HEK293T (cell line): ENCODE data around the gene MZB1.
A peak's percentile ranks its signal among the peaks of the same experiment; 100 is the strongest.

Experiments
- CTCF ChIA-PET: fragments of 350-600 bp; formaldehyde crosslinking; extraction: SDS; loops from one replicate; lab custom pipeline; 2021; ENCODE audit warnings: antibody characterized with exemption, inconsistent platforms; lab: Yijun Ruan, JAX
- POLR2A ChIA-PET: fragments of 350-600 bp; formaldehyde crosslinking; extraction: SDS; loops from one replicate; lab custom pipeline; 2020; ENCODE audit warnings: antibody characterized with exemption, inconsistent platforms; lab: Yijun Ruan, JAX
- DNase-seq: peaks from one replicate; pipeline ENCODE4 v3.0.0; 2012; ENCODE audit warnings: mixed read lengths; ENCODE audit errors: extremely low spot score
- ARNT ChIP-seq: fragments of 450-650 bp; IDR thresholded peaks from 2 replicates; pipeline ENCODE4 v1.6.1; 2017; ENCODE audit warnings: mild to moderate bottlenecking
- BHLHE40 ChIP-seq: fragments of 450-650 bp; IDR thresholded peaks from 2 replicates; pipeline ENCODE4 v1.6.1; 2016; ENCODE audit warnings: mild to moderate bottlenecking, moderate library complexity, borderline replicate concordance
- CTBP1 ChIP-seq: fragments of 450-650 bp; IDR thresholded peaks from 2 replicates; pipeline ENCODE4 v1.6.1; 2016; ENCODE audit warnings: borderline replicate concordance
- ELF4 ChIP-seq: fragments of 450-650 bp; IDR thresholded peaks from 2 replicates; pipeline ENCODE4 v1.6.1; 2017; ENCODE audit warnings: antibody characterized with exemption
- FOXA1 ChIP-seq: fragments of 450-650 bp; IDR thresholded peaks from 2 replicates; pipeline ENCODE4 v1.6.1; 2016; ENCODE audit warnings: mild to moderate bottlenecking
- FOXK2 ChIP-seq: fragments of 450-650 bp; IDR thresholded peaks from 2 replicates; pipeline ENCODE4 v1.6.1; 2016; ENCODE audit warnings: mild to moderate bottlenecking
- FOXM1 ChIP-seq: fragments of 450-650 bp; IDR thresholded peaks from 2 replicates; pipeline ENCODE4 v1.6.1; 2017; ENCODE audit warnings: mild to moderate bottlenecking, borderline replicate concordance
- HDGF ChIP-seq: fragments of 450-650 bp; IDR thresholded peaks from 2 replicates; pipeline ENCODE4 v1.6.1; 2017; ENCODE audit warnings: antibody characterized with exemption, borderline replicate concordance
- L3MBTL2 ChIP-seq: fragments of 450-650 bp; conservative IDR thresholded peaks from 2 replicates; pipeline ENCODE4 v1.6.1; 2016; ENCODE audit warnings: mild to moderate bottlenecking
- LEF1 ChIP-seq: fragments of 450-650 bp; IDR thresholded peaks from 2 replicates; pipeline ENCODE4 v1.6.1; 2017; ENCODE audit warnings: mild to moderate bottlenecking, borderline replicate concordance
- NFRKB ChIP-seq: fragments of 450-650 bp; IDR thresholded peaks from 2 replicates; pipeline ENCODE4 v1.6.1; 2016; ENCODE audit warnings: mild to moderate bottlenecking, moderate library complexity
- PKNOX1 ChIP-seq: fragments of 450-650 bp; IDR thresholded peaks from 2 replicates; pipeline ENCODE4 v1.6.1; 2016
- SP1 ChIP-seq: fragments of 450-650 bp; IDR thresholded peaks from 2 replicates; pipeline ENCODE4 v1.6.1; 2017
- SUZ12 ChIP-seq: fragments of 450-650 bp; IDR thresholded peaks from 2 replicates; pipeline ENCODE4 v1.6.1; 2016; ENCODE audit warnings: mild to moderate bottlenecking
- TARDBP ChIP-seq: fragments of 450-650 bp; IDR thresholded peaks from 2 replicates; pipeline ENCODE4 v1.6.1; 2016
- ZNF384 ChIP-seq: fragments of 450-650 bp; IDR thresholded peaks from 2 replicates; pipeline ENCODE4 v1.6.1; 2016

The MZB1 gene, protein sequence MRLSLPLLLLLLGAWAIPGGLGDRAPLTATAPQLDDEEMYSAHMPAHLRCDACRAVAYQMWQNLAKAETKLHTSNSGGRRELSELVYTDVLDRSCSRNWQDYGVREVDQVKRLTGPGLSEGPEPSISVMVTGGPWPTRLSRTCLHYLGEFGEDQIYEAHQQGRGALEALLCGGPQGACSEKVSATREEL

DNA sequence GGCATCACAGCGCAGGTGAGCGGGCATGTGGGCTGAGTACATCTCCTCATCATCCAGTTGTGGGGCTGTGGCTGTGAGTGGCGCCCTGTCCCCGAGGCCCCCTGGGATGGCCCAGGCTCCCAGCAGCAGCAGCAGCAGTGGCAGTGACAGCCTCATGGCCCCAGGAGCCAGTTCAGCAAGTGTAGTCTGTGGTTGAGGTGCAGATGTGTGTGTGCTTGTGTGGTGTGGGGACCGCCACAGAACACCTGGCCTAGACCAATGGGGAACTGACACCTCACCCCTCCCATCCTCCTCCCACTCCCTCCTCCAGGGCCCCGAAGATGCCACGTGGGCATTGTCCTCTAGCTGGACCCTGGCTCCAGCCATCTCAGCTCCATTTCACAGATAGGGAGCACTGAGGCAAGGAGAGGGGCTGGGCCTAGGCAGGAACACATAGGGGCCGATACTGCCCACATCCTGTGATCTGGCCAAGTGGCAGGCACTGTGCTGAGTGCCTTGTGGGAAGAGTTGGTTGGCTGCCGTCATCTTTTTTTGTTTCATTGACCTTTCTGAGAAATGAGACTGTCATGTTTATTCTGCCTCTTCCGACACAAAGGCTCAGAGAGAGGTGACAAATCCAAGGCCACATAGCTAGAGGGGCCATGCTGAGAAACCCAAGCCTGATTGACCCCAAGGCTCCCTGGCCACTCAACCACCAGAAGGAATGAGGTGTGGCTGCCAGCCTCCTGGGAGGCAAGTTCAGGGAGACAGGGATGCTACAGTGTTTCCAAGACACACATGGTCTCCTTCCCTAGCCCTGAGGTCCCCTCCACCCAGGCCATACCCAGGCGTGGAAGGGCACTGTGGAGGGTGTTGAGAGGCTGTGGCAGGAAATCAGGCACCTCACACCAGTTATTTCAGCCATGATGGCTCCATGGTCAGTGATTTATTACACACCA, at the start of gene MZB1:
MZB1 (minus strand) TSS at position 213 of the 938 bp plus-strand sequence; CDS start at position 156, 57 bp downstream.
- no peak for DNase-seq
- no peak for TF ChIP-seq L3MBTL2
- no peak for TF ChIP-seq CTBP1
- no peak for TF ChIP-seq FOXK2
- TF ChIP-seq TARDBP, result no peak
- no peak for TF ChIP-seq BHLHE40
- TF ChIP-seq ZNF384, result no peak
- TF ChIP-seq FOXA1, result no peak
- no peak for TF ChIP-seq ARNT
- TF ChIP-seq PKNOX1, result no peak
- no peak for TF ChIP-seq ELF4
- no peak for TF ChIP-seq SP1
- CTCF ChIA-PET, result interaction anchor here (1.4 kb wide), 1 partner anchor 12 kb away, joined by 5 read pairs; no protein-coding TSS in a partner anchor
- POLR2A ChIA-PET, result no interaction called here

DNA sequence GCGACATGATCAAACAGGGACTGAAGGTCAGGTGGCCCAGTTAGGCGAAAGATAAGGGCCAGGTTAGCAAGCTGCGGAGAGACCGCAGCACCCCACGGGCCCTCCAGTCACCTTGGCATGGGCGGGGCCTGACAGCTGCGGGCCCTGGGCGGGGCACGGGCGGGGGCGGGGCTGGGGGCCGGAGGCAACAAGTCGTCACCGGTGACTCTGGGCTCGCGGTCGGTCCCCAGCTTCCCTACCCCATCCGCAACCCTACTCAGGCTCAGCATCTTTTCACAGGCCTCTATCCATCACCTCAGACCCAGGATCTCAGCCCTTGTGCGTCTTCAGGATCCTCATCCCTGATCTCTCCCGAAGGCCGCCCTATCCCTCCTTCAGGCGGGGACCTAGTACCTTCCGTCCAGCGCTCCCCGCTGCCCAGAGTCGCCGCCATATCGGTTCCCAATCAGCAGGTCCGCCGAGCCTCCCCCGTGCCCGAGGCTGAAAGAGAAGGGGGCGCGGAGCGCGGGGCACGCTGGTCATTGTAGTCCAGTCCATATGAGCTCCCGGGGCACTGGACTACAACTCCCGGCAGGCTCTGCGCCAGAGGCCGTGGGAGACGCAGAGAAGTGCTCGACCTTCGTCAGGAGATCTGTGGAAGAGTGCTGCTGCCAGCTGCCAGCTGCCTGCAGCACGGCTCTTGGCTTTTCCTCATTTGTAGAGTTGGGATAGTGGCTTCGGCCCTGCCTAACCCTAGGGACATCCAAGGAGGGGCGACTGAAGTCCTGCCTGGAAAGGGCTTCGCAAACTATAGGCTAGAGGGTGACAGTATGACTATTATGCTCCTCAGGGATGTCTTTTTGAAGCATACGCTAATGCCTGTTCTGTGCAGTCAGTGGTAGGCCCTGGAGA, 49.5 kb upstream of the MZB1 start, which contains the start of gene DNAJC18:
DNAJC18 (minus strand) TSS at position 513 of the 891 bp plus-strand sequence; CDS start at position 433, 80 bp downstream.
- ChIA-PET POLR2A (interaction anchor here (0.6 to 2.2 kb wide), 32 partner anchors 9 to 860 kb away, joined by 3 to 20 read pairs (median 4); partner anchors contain the start of genes ECSCR, SLC23A1, SMIM33 and STING1), CTCF (interaction anchor here (0.5 to 1.5 kb wide), 4 partner anchors 14 to 1523 kb away, joined by 3 to 6 read pairs (median 4); no protein-coding TSS in a partner anchor)
- DNase-seq, result peak; percentile 93
- no peak for TF ChIP-seq ZNF384
- no peak; the same call in 1 of the 2 replicates for TF ChIP-seq ELF4
- no peak for TF ChIP-seq PKNOX1
- TF ChIP-seq FOXM1, result no peak
- no peak for TF ChIP-seq SP1
- TF ChIP-seq HDGF, result no peak
- TF ChIP-seq CTBP1, result no peak
- TF ChIP-seq TARDBP, result no peak
- peak; percentile 75 for TF ChIP-seq SUZ12
- TF ChIP-seq FOXK2, result no peak
- TF ChIP-seq L3MBTL2, result peak; percentile 48
- no peak for TF ChIP-seq BHLHE40
- TF ChIP-seq ARNT, result no peak
- no peak for TF ChIP-seq FOXA1

DNA sequence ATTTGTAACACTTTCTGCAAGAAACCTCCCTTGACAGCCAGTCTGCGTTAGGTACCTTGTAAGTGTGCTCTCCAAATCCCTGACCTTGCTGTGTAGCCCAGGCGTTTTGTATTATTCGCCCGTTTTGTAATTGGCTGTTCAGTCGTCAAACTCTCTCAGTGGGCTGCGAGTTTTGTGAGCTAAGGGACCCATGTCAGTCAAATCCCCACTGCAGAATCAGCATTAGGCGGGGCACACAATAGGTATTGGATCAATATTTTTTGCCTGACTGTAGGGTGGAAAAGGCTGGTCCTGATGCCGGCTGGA, 48.9 kb upstream of the MZB1 start:
- no peak for DNase-seq
- CTCF ChIA-PET, result interaction anchor here (0.5 to 1.5 kb wide), 3 partner anchors 13 to 1522 kb away, joined by 3 to 6 read pairs (median 4); no protein-coding TSS in a partner anchor
- TF ChIP-seq PKNOX1, result peak; percentile 42; the same call in 1 of the 2 replicates
- TF ChIP-seq FOXA1, result no peak
- POLR2A ChIA-PET, result interaction anchor here (0.8 to 2.2 kb wide), 21 partner anchors 9 to 860 kb away, joined by 3 to 20 read pairs (median 4); partner anchors contain the start of genes STING1 and UBE2D2

GRCh38 chr5:139435676-139436075, 46.0 kb upstream of the MZB1 start:
- ChIA-PET CTCF (no interaction called here), POLR2A (no interaction called here)
- TF ChIP-seq HDGF (no peak), ZNF384 (peak; percentile 69)
- no peak for DNase-seq

DNA sequence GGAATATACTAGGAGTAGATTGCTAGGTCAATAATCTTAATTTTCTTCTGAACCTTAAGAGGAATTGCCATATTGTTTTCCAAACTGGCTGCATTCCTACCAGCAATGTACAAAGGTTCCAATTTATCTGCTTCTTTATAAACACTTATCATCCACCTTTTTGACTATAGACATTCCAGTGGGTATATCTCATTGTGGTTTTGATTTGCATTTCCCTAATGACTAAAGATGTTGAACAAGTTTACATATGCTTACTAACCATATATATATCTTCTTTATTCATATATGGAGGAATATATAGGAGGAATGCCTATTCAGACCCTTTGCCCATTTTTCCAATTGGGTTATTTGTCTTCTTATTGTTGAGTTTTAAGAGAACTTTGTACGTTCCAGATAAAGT, 42.0 kb upstream of the MZB1 start:
- no peak for DNase-seq
- ChIA-PET POLR2A (no interaction called here), CTCF (no interaction called here)

More for the DNA sequence above, 42.0 kb upstream of the MZB1 start:
- TF ChIP-seq PKNOX1 (no peak), ZNF384 (no peak), FOXM1 (no peak), ELF4 (no peak), HDGF (no peak), NFRKB (no peak), LEF1 (no peak), SP1 (no peak), CTBP1 (no peak), TARDBP (no peak), ARNT (no peak), FOXK2 (no peak), BHLHE40 (no peak), FOXA1 (no peak), L3MBTL2 (no peak), SUZ12 (no peak)
